GM12878 (cell line): Measurements from ENCODE around the gene PRAF2.

ENCODE experiments used
- CTCF ChIP-seq, 3 experiments: IDR thresholded peaks in 2 of 3; conservative IDR thresholded peaks in 1 of 3; 2 replicates each; pipeline ENCODE4 v1.5.1; 2011; ENCODE audit warnings: low read depth in 3 of 3, low read length in 3 of 3, mild to moderate bottlenecking in 3 of 3, control low read depth in 2 of 3, moderate library complexity in 2 of 3, inconsistent platforms in 1 of 3, mixed read lengths in 1 of 3; ENCODE audit not compliant: control insufficient read depth in 2 of 3, insufficient read depth in 1 of 3; ENCODE audit errors: extremely low read depth in 1 of 3
- POLR2A ChIP-seq: IDR thresholded peaks from 2 replicates; pipeline ENCODE4 v1.6.1; 2011; ENCODE audit warnings: low read depth, mild to moderate bottlenecking, low read length
- RFX5 ChIP-seq: IDR thresholded peaks from 2 replicates; pipeline ENCODE4 v1.6.1; 2011; ENCODE audit warnings: low read depth, low read length, improper control_type of control experiment
- SIX5 ChIP-seq: IDR thresholded peaks from 2 replicates; pipeline ENCODE4 v1.6.1; 2011; ENCODE audit warnings: mild to moderate bottlenecking, low read depth, low read length, moderate library complexity; ENCODE audit not compliant: severe bottlenecking
- YY1 ChIP-seq: IDR thresholded peaks from 2 replicates; pipeline ENCODE4 v1.6.1; 2011; ENCODE audit warnings: low read depth, mild to moderate bottlenecking, low read length

GRCh38 chrX:49053223-49054072, 20.4 kb downstream of the PRAF2 start:
- TF ChIP-seq POLR2A (peak; percentile 60; the same call in 1 of the 2 replicates), SIX5 (no peak), CTCF (IDR thresholded peaks at IDR 0.05 in 2 of 3, conservative IDR thresholded peaks at IDR 0.05 in 1 of 3; ENCODE audit: control insufficient read depth in 2 of 3, extremely low read depth in 1 of 3, insufficient read depth in 1 of 3, low read depth in 3 of 3, low read length in 3 of 3) (no peak), RFX5 (no peak), YY1 (no peak)
